ENCODE results near the gene HNRNPA3. TPM values are rescaled to one million over a fixed set of nuclear protein-coding genes. Genes with fewer than 3 reads are reported as not detected.

HNRNPA3 gene
- total RNA-seq, 1 donor, result 38.0 TPM

DNA sequence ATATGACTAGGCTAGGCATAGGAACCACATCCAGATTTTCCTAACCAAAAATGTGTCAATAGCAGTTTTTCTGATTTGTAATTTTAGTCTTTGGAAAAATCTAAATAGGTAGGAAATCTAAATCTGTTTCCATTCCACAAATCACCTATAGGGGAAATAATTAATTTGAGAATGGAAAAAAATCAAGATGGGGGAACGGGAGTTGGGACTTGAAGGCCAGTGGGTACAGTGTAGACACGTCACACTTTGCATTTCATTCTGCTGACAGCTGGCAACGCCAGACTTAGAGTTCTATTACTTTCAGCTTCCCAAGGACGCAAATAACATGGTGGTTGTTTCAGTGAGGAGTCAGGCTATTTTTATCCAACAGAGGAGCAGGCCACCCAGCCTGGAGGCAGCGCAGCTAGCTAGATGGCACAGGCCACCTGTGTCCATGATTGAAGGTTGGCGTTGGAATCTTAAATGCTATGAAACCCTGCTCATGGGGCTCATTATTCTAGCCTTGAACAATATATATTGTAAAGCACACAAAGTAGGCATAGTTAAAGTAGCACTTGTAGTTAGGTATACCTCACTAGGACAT, 23.4 kb downstream of the HNRNPA3 start:
- H3K4me3 ChIP-seq (ENCODE audit: low read depth, low read length), result no peak overlapping the region
- TF ChIP-seq, protein P1, sequence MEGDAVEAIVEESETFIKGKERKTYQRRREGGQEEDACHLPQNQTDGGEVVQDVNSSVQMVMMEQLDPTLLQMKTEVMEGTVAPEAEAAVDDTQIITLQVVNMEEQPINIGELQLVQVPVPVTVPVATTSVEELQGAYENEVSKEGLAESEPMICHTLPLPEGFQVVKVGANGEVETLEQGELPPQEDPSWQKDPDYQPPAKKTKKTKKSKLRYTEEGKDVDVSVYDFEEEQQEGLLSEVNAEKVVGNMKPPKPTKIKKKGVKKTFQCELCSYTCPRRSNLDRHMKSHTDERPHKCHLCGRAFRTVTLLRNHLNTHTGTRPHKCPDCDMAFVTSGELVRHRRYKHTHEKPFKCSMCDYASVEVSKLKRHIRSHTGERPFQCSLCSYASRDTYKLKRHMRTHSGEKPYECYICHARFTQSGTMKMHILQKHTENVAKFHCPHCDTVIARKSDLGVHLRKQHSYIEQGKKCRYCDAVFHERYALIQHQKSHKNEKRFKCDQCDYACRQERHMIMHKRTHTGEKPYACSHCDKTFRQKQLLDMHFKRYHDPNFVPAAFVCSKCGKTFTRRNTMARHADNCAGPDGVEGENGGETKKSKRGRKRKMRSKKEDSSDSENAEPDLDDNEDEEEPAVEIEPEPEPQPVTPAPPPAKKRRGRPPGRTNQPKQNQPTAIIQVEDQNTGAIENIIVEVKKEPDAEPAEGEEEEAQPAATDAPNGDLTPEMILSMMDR (IDR thresholded peaks at IDR 0.05; ENCODE audit: insufficient read depth, low read depth, low read length), result no peak
- DNase-seq (ENCODE audit: low read depth), result no peak

DNA sequence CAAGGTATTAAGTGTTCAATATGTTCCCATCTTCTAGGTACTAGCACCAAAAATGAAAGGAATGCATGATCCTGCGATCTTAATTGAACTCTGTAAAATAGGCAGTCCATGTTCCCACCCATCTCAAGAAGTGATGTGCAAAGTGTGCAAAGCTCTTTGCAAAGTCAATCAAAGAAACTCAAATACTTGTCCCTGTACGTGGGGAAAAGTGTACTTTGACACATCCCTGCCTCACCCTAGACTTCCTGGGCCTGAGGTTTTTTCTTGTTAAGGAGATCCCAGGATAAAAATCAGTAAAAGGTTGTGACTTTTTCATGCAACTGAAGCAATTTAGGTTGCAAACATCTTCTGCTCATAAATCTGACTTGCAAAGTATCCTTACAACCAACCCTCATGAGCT, 25.3 kb downstream of the HNRNPA3 start:
- H3K4me3 ChIP-seq (ENCODE audit: low read depth, low read length), result no peak overlapping the region
- TF ChIP-seq, protein P1 (IDR thresholded peaks at IDR 0.05; ENCODE audit: insufficient read depth, low read depth, low read length), result no peak
- DNase-seq (ENCODE audit: low read depth), result no peak

DNA sequence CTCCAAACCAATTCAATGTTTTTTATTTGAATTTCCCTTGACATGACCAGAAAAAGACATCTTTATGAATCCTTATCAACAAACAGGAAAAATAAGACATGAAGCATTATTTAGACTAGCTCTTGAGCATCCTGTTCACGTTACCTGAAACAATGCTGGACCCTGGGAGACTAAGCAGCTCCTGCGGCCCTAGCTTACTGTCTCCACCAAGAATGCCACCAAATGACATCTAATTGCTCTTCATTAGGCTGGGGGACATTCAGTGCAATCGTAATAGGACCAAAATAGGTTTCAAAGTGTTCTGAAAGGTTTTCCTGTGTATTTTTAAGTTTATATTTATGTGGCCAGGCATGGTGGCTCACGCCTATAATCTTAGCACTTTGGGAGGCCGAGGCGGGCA, 26.5 kb downstream of the HNRNPA3 start:
- H3K4me3 ChIP-seq (ENCODE audit: low read depth, low read length), result no peak overlapping the region
- no peak for DNase-seq (ENCODE audit: low read depth)

DNA sequence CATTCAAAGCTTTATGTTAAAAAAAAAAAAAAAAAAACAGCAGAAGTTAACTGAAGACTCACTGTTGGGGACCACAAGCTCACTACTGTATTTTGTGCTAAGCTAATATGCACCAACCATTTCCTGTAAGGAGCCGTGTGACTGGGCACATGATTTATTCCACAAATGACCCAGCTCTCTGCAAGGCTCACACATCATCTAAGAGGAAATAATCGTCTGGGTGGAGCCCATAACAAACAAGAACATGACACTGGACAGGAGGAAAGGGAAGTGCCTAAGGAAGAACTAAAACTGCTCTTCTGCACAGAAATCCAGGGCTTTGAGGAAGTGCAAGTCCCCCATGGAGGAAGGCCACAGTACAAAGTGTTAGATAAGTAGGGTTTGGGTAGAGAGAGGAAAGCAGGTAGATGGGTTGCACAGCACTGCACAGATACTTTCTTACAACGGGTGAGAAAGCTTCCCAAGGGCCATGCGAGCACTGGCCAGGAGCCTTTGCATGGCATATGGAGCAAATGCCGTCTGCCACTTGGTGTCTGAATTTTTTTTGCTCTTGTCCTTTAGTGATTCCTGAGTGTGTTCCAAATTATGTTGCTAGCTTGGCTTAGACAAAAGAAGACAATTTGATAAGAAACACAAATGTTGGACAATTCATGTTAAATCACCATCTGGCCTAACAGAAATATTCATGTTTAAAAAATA, 27.5 kb downstream of the HNRNPA3 start:
- TF ChIP-seq, protein P1 (IDR thresholded peaks at IDR 0.05; ENCODE audit: insufficient read depth, low read depth, low read length), result no peak
- peak; percentile 66 for DNase-seq (ENCODE audit: low read depth)
- H3K4me3 ChIP-seq (ENCODE audit: low read depth, low read length), result no peak overlapping the region

More for the DNA sequence above, 26.5 kb downstream of the HNRNPA3 start:
- TF ChIP-seq, protein P1 (IDR thresholded peaks at IDR 0.05; ENCODE audit: insufficient read depth, low read depth, low read length), result no peak

DNA sequence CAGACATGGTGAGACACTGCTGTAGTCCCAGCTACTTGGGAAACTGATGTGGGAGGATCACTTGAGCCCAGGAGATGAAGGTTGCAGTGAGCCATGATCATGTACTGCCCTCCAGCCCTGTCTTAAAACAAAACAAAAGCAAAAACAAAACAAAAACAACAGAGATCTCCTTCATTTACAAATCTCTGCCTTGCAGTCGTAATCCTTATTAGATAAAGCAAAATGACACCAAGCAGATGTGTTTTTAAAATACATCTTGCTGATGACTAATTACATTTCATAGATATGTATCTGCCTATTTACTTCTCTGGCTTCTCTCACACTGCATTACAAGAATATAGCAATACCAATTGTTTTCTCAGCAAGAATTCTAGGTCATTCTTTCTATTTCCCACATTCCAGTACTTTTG, 29.1 kb downstream of the HNRNPA3 start:
- DNase-seq (ENCODE audit: low read depth), result peak; percentile 90
- TF ChIP-seq, protein P1 (IDR thresholded peaks at IDR 0.05; ENCODE audit: insufficient read depth, low read depth, low read length), result no peak
- H3K4me3 ChIP-seq (ENCODE audit: low read depth, low read length), result peak overlapping the region; percentile 17

DNA sequence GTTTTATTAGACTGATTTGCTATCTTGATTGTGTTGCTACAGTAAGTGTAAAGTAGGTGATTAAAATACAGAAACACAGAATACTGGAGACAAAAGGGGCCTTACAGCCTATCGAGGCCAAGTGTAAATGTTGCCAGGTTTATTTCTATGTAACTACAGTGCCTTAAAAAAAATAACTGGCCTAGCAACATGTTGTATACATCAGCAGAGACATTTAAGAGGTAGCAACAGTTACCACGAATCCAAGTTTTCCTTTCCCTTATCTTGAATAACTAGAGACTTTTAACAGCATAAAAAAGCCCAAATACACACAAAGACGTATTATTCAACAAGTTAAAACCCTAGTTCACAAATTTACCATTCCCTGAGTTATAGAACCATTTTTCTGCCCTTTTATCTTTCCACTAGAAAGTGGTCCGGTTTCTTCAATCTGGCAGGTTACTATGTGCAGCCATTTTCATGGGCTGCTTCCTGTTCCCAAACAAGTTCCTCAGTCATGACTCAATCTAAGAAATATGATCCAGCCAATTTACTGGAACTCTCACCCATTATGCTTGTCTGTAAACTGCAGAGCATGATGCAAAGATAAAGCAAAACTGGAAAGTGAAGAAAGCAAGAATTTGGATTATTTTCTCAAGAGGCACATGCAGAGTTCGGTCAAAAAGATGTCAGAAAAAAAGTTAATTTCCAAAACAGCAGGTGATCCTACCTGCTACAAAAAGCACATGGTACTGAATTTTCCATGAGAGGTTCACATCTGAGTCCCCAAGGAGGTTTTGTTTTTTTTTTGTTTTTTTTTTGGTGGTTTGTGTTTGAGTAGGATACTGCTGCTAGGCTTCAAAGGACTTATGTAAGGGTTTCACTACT, 29.8 kb downstream of the HNRNPA3 start:
- TF ChIP-seq, protein P1 (IDR thresholded peaks at IDR 0.05; ENCODE audit: insufficient read depth, low read depth, low read length), result no peak

More for the DNA sequence above, 29.8 kb downstream of the HNRNPA3 start:
- peak; percentile 96 for DNase-seq (ENCODE audit: low read depth)
- peak overlapping the region; percentile 38 for H3K4me3 ChIP-seq (ENCODE audit: low read depth, low read length)
